Right cardiac atrium (tissue), 5 donors: Measurements from ENCODE around the gene ARPP19. TPM values are rescaled to one million over a fixed set of nuclear protein-coding genes. Genes with fewer than 3 reads are reported as not detected.
"Not testable (repeated sequence)": the region's sequence is repeated elsewhere in the genome, so short reads cannot be mapped to it uniquely, and the experiment has no call there.

Experiments used
- ATAC-seq, 2 donors: fragments of 200-7000 bp; cut with Tn5 transposase; one replicate each; pipeline versions ENCODE4 v1.8.0 to v1.9.1; 2020; ENCODE audit warnings: moderate library complexity in 2 of 2, mild to moderate bottlenecking in 1 of 2
- DNase-seq, 3 donors: peaks; one replicate each; pipeline ENCODE4 v3.0.0-alpha.2; 2020
- H3K27ac ChIP-seq: one replicate; pipeline ENCODE4 v1.5.1; 2013; ENCODE audit warnings: mild to moderate bottlenecking, low read length, control low read depth, moderate library complexity
- H3K27me3 ChIP-seq: one replicate; pipeline ENCODE4 v1.6.1; 2013; ENCODE audit not compliant: control insufficient read depth, insufficient read depth
- H3K4me1 ChIP-seq: one replicate; pipeline ENCODE4 v1.6.1; 2013; ENCODE audit warnings: low read length; ENCODE audit not compliant: control insufficient read depth, insufficient read depth
- H3K4me3 ChIP-seq: one replicate; pipeline ENCODE4 v1.5.1; 2013; ENCODE audit warnings: low read length, control low read depth
- H3K9me3 ChIP-seq: one replicate; pipeline ENCODE4 v1.6.1; 2013; ENCODE audit warnings: low read length; ENCODE audit not compliant: control insufficient read depth
- WGBS: extraction: QIAGEN DNeasy Blood & Tissue Kit; methylation state at CpG from one replicate; pipeline ENCODE4 v1.1.7; 2013; 5-methylcytosine and 5-hydroxymethylcytosine counted together
- intact Hi-C, 4 donors: fragments of 100-400 bp; cut with DNase I; formaldehyde crosslinking; loops; one replicate each; pipeline versions ENCODE4 v1.11.0 to v1.14.0; 2022 to 2023
- polyA plus RNA-seq: library from polyadenylated mRNA; stranded (reverse); fragments of 200-250 nt; gene quantifications from one replicate; pipeline ENCODE4 v1.2.3, GENCODE V29; 2013
- total RNA-seq, 4 donors: library from RNA; stranded (reverse); fragmentation: NEBNext Ultra II Directional; extraction: Animal tissue kit (Norgen Biotek cat#: 25700); gene quantifications; one replicate each; pipeline ENCODE4 v1.2.1, GENCODE V29; 2021
- donor health status: healthy with polysubstance abuse.
- donor health status: DM: no; HTN: yes; CAD: no.
- donor health status: DM: no; HTN: no; CAD: no.
- donor health status: DM: no; HTN: yes; CAD: no; lungs with severe emphysema.
- donor health status: DM: yes; HTN: yes; CAD: no.

The ARPP19 gene
- total and polyA plus RNA-seq, 5 donors = 70.3 to 179 (median 154) TPM

GRCh38 chr15:52527196-52527910 lies 41.5 kb downstream of the ARPP19 start:
- Histone ChIP-seq H3K27me3 (no peaks in the 10 kb centered on the region), H3K27ac (no peak overlapping the region), H3K9me3 (no peaks in the 10 kb centered on the region), H3K4me3 (peak overlapping the region; percentile 85), H3K4me1 (peaks cover 5% of the 10 kb centered on the region)
- 85% methylated on average over 7 of the region's 7 CpGs for WGBS
- intact Hi-C loops = no loop called here
- ATAC-seq = no peak
- DNase-seq = no peak

DNA sequence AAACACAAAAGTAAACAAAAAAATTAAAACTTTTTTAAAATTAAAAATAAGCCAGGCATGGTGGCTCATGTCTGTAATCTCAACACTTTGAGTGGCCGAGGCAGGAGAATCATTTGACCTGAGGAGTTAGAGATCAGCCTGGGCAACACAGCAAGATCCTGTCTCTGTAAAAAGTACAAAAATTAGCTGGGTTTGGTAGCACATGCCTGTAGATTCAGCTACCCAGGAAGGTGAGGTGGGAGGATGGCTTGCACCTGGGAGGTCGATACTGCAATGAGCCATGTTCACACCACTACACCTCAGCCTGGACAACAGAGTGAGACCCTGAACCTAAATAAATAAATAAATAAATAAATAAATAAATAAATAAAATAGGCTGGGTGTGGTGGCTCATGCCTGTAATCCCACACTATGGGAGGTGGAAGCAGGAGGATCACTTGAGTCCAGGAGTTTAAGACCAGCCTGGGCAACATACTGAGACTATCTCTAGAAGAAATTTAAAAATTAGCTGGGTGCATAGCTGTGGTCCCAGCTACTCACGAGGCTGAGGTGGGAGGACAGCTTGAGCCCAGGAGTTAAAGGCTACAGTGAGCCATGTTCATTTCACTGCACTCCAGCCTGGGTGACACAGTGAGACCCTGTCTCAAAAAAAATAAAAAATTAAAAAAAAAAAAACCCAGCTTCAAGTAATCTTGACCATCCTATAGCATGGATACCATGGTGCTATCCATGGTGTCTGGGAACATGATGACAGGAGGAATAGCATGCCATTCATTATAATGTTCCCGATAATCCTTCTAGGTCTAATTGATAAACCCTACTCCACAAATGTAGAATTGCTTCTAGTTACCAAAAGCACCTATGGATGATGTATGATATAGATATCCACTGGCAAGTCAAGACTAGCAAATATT lies 44.4 kb downstream of the ARPP19 start:
- H3K4me3 ChIP-seq = no peak overlapping the region
- no peaks in the 10 kb centered on the region for H3K27me3 ChIP-seq
- no peaks in the 10 kb centered on the region for H3K9me3 ChIP-seq
- ATAC-seq (no peak), DNase-seq (no peak)
- intact Hi-C loops = no loop called here
- H3K4me1 ChIP-seq = peaks cover 9% of the 10 kb centered on the region
- H3K27ac ChIP-seq = no peak overlapping the region
- WGBS = 94% methylated on average over 4 of the region's 4 CpGs

DNA sequence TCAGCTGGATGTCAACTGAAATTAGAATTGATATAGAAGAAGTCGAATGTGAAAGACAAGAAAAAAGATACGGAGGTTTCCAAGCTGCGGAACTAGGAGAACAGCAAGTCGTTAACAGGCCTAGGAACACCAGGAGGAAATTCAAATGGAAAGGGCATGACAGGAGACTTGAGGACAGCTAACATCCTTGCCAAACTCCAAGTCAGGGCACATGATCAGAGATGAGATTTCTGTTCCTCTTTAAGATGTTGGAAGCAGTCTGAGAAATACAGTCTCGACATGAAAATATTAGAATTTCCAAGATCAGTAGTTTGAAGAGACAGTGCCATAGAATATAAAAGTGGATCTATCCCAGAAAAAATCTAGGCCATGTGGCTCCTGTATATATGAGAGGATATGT lies 45.2 kb downstream of the ARPP19 start:
- DNase-seq (no peak), ATAC-seq (no peak)
- intact Hi-C loops = no loop called here
- WGBS = 44% methylated on average over 5 of the region's 5 CpGs
- Histone ChIP-seq H3K9me3 (no peaks in the 10 kb centered on the region), H3K27ac (no peak overlapping the region), H3K27me3 (no peaks in the 10 kb centered on the region), H3K4me3 (no peak overlapping the region), H3K4me1 (peaks cover 9% of the 10 kb centered on the region)

GRCh38 chr15:52523192-52523591 lies 45.6 kb downstream of the ARPP19 start:
- no peak overlapping the region for H3K4me3 ChIP-seq
- no peak for DNase-seq
- 71% methylated on average over 3 of the region's 3 CpGs for WGBS
- no peaks in the 10 kb centered on the region for H3K27me3 ChIP-seq
- H3K4me1 ChIP-seq = peaks cover 9% of the 10 kb centered on the region
- H3K9me3 ChIP-seq = no peaks in the 10 kb centered on the region
- H3K27ac ChIP-seq = no peak overlapping the region
- ATAC-seq = no peak
- intact Hi-C loops = no loop called here

- intact Hi-C loops = no loop called here
These were observed 47.1 kb downstream of the ARPP19 start for GRCh38 chr15:52521682-52522081.

GRCh38 chr15:52520421-52520820 lies 48.4 kb downstream of the ARPP19 start:
- intact Hi-C loops = no loop called here
- H3K9me3 ChIP-seq = no peaks in the 10 kb centered on the region
- no peak overlapping the region for H3K27ac ChIP-seq
- no peak for DNase-seq
- H3K4me1 ChIP-seq = peaks cover 9% of the 10 kb centered on the region
- no peak for ATAC-seq
- no peak overlapping the region for H3K4me3 ChIP-seq
- H3K27me3 ChIP-seq = no peaks in the 10 kb centered on the region

More at GRCh38 chr15:52521682-52522081, 47.1 kb downstream of the ARPP19 start:
- Histone ChIP-seq H3K27ac (no peak overlapping the region), H3K4me1 (peaks cover 9% of the 10 kb centered on the region), H3K9me3 (no peaks in the 10 kb centered on the region), H3K4me3 (no peak overlapping the region), H3K27me3 (no peaks in the 10 kb centered on the region)
- DNase-seq (no peak), ATAC-seq (no peak)
- 82% methylated on average over 3 of the region's 3 CpGs for WGBS

DNA sequence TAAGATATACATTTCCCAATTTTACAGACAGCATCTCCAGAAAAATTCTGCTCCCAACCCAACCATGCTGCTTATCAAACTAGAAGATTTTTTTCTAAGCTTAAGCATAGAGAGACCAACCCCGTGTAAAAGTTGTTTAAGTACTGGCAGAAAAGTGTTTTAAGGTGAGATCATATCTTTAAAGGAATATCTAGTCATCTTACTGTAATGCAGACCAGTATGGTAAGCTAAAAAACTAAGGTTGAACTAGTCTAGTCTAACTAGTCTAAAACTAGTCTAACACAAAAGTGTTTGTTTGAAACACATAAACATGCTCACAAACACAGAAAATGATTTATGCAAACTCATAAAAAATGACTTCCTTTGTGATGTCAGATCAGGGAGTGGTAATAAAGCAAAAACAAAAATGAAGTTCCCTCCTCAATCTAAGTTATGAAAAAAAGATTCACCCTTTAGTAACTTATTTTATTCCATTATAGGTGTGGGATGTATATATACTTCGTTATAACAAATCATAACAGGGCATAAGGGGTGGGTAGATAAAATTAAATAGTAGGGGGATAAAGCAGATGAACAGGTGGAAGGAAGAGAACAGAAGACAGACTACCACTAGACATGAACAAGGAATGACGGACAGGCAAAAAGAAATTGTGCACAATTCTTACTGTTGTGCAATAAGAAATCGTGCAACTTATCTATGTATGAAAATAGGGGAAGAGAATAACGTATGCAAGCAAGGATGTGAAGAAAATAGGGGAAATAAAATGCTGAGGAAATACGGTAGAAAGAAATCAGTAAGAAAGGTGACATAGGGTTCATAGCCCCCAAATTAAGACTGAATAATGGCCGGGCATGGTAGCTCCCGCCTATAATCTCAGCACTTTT lies 50.1 kb downstream of the ARPP19 start:
- Histone ChIP-seq H3K4me3 (no peak overlapping the region), H3K27me3 (no peaks in the 10 kb centered on the region), H3K9me3 (no peaks in the 10 kb centered on the region), H3K4me1 (peaks cover 11% of the 10 kb centered on the region), H3K27ac (no peak overlapping the region)
- WGBS = 67% methylated on average over 8 of the region's 8 CpGs
- no peak for ATAC-seq
- DNase-seq = no peak
- intact Hi-C loops = no loop called here

DNA sequence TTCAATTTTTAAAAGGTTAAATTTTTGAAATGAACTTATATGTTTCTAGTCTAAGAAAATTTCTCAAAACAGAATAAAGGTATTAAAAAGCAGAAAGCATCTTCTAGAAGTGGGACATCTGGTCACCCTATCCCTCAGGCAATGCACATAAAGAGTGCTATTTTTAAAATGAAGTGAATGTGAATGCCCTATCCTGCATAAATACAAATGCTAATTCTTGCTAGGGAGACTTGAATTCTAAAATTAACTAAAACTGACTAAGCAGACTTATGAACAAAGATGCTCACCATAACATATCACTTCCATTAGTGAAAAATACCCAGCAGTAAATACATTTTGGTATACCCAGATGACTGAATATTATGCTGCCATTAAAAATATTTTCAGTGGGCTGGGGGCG lies 51.8 kb downstream of the ARPP19 start:
- Histone ChIP-seq H3K4me1 (peaks cover 6% of the 10 kb centered on the region), H3K4me3 (no peak overlapping the region), H3K27ac (no peak overlapping the region), H3K9me3 (no peaks in the 10 kb centered on the region), H3K27me3 (no peaks in the 10 kb centered on the region)
- DNase-seq (no peak), ATAC-seq (no peak)
- intact Hi-C loops = no loop called here
- 93% methylated on average over 1 of the region's 1 CpG for WGBS

DNA sequence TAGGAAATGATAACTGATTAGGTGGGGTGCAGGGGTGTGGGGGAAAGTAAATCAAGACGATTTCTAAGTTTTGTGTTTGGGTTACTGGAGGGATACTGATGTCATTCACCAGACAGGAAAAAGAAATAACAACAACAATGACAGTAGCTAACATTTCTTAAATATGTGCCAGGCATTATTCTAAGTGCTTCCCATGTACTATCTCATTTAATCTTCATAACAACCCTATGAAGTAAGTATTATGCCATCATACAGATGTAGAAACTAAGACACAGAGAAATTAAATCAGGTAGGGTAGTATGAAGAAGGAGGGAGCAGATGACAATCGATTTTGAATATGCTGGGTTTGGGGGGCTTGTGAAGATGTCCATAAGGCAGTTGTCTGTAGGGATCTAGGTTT lies 53.5 kb downstream of the ARPP19 start:
- DNase-seq = no peak
- no peaks in the 10 kb centered on the region for H3K9me3 ChIP-seq
- peaks cover 4% of the 10 kb centered on the region for H3K4me1 ChIP-seq
- H3K4me3 ChIP-seq = no peak overlapping the region
- H3K27ac ChIP-seq = no peak overlapping the region
- WGBS = 79% methylated on average over 2 of the region's 2 CpGs
- no peak for ATAC-seq
- intact Hi-C loops = no loop called here
- no peaks in the 10 kb centered on the region for H3K27me3 ChIP-seq

DNA sequence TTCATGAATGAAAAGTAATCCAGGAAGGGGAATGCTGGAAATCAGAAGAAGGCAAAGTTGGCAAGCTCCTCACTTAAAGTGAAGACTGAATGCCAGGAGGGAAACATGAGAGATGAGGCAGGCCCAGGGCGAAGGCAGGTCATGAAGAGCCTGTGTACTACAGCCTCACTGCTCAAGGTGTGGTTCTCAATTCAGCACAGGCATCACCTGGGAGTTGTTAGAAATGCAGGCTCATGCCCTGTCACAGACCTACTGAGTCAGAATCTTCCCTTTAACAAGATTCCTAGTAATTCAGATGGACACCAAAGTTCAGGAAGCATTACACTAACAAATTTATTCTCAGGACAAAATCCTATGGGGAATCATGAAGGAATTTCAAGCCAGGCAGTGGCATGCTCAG lies 54.3 kb downstream of the ARPP19 start:
- Histone ChIP-seq H3K27ac (no peak overlapping the region), H3K27me3 (no peaks in the 10 kb centered on the region), H3K9me3 (no peaks in the 10 kb centered on the region), H3K4me1 (peaks cover 2% of the 10 kb centered on the region), H3K4me3 (no peak overlapping the region)
- DNase-seq = no peak
- ATAC-seq = no peak
- intact Hi-C loops = no loop called here
- 95% methylated on average over 1 of the region's 1 CpG for WGBS

DNA sequence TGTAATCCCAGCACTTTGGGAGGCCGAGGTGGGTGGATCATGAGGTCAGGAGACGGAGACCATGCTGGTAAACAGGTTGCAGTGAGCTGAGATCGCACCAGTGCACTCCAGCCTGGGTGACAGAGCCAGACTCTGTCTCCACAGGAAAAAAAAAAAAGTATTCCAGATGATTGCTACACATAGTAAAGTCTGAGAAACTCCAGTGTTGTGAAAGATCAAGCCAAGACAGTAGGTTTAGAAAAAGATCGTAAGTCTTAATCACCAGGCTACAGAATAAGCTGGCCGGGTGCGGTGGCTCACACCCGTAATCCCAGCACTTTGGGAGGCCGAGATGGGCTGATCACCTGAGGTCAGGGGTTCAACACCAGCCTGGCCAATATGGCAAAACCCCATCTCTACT lies 56.0 kb downstream of the ARPP19 start:
- intact Hi-C loops, H3K4me3 ChIP-seq: not testable (repeated sequence)

More for the DNA sequence above, 56.0 kb downstream of the ARPP19 start:
- H3K4me1 ChIP-seq, H3K9me3 ChIP-seq, ATAC-seq, H3K27me3 ChIP-seq, H3K27ac ChIP-seq, DNase-seq: not testable (repeated sequence)
- 91% methylated on average over 8 of the region's 8 CpGs for WGBS
